Kidney epithelial cell (primary cell): ENCODE data around the gene HMOX1. TPM values are rescaled to one million over a fixed set of nuclear protein-coding genes. Genes with fewer than 3 reads are reported as not detected.
"Not testable (repeated sequence)": the region's sequence is repeated elsewhere in the genome, so short reads cannot be mapped to it uniquely, and the experiment has no call there.

Experiments used
- DNase-seq: peaks from one replicate; pipeline ENCODE4 v3.0.0-alpha.2; 2010; ENCODE audit warnings: low read depth
- H3K27me3 ChIP-seq: 2 replicates; pipeline ENCODE4 v1.6.0; 2011; ENCODE audit warnings: low read length; ENCODE audit not compliant: control insufficient read depth, insufficient read depth
- H3K36me3 ChIP-seq: 2 replicates; pipeline ENCODE4 v1.5.1; 2011; ENCODE audit warnings: low read length; ENCODE audit not compliant: control insufficient read depth, insufficient read depth
- H3K4me3 ChIP-seq: 2 replicates; pipeline ENCODE4 v1.5.1; 2011; ENCODE audit warnings: low read depth, mild to moderate bottlenecking, control low read depth, low read length
- total RNA-seq: library from RNA; depleted of rRNA; stranded (reverse); fragments of >200 nt; gene quantifications from 2 replicates; pipeline ENCODE4 v1.2.3, GENCODE V29; 2015
- TF ChIP-seq, protein P1 (sequence below): IDR thresholded peaks from 2 replicates; pipeline ENCODE4 v1.5.1; 2011; ENCODE audit warnings: mild to moderate bottlenecking, moderate library complexity, low read length, control low read depth, inconsistent platforms; ENCODE audit not compliant: insufficient read depth, poor library complexity, severe bottlenecking

The HMOX1 gene
- total RNA-seq, 1 donor from 2014 or later: 37.7 TPM

DNA sequence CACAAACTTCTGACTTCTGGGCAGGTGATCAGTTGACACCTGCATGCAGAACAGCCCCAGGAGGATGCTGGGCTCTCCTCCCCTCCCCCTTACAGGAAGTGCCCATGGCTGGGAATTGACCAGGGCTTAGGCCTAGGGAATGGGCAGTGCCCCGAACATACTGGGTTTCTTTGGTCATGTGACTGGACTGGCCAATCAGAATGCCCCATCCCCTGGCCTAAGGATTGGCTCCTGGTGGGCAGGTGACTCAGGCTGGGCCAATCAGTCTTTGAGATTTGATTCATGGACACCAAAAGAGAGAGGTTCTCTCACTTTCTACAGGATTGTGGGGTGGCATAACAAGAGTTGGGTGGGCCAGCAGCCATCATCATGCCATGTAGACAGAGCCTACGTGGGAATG, 56.2 kb downstream of the HMOX1 start:
- no peak for DNase-seq
- TF ChIP-seq, protein P1, sequence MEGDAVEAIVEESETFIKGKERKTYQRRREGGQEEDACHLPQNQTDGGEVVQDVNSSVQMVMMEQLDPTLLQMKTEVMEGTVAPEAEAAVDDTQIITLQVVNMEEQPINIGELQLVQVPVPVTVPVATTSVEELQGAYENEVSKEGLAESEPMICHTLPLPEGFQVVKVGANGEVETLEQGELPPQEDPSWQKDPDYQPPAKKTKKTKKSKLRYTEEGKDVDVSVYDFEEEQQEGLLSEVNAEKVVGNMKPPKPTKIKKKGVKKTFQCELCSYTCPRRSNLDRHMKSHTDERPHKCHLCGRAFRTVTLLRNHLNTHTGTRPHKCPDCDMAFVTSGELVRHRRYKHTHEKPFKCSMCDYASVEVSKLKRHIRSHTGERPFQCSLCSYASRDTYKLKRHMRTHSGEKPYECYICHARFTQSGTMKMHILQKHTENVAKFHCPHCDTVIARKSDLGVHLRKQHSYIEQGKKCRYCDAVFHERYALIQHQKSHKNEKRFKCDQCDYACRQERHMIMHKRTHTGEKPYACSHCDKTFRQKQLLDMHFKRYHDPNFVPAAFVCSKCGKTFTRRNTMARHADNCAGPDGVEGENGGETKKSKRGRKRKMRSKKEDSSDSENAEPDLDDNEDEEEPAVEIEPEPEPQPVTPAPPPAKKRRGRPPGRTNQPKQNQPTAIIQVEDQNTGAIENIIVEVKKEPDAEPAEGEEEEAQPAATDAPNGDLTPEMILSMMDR: no peak
- Histone ChIP-seq H3K27me3 (no peaks in the 10 kb centered on the region), H3K36me3 (no peaks in the 10 kb centered on the region), H3K4me3 (no peak overlapping the region)

DNA sequence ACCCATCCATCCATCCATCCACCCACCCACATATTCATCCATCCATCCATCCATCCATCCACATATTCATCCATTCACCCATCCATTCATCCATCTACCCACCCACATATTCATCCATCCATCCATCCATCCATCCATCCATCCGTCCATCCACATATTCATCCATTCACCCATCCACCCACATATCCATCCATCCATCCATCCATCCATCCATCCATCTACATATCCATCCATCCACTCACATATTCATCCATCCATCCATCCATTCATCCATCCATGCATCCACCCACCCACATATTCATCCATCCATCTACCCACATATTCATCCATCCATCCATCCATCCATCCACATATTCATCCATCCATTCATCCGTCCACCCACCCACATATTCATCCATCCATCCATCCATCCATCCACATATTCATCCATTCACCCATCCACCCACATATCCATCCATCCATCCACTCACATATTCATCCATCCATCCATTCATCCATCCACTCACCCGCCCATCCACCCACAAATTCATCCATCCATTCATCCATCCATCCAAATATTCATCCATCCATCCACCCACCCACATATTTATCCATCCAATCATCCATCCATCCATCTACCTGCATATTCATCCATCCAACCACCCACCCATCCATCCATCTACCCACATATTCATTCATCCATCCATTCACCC, 57.9 kb downstream of the HMOX1 start:
- H3K36me3 ChIP-seq, H3K27me3 ChIP-seq, H3K4me3 ChIP-seq, DNase-seq: not testable (repeated sequence)

DNA sequence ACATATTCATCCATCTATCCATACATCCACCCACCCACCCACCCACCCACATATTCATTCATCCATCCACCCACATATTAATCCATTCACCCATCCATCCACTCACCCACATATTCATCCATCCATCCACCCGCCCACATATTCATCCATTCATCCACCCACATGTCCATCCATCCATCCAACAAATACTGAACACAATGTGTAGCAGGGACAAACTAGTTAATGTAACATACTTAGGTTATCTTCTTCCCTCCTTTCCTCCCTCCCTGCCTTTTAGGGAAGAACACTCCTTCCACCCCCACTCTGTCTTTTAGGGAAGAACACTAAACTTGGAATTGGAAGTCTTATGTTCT, 58.4 kb downstream of the HMOX1 start:
- DNase-seq: no peak
- H3K4me3 ChIP-seq: no peak overlapping the region
- H3K36me3 ChIP-seq: no peaks in the 10 kb centered on the region
- H3K27me3 ChIP-seq: no peaks in the 10 kb centered on the region
- TF ChIP-seq, protein P1: no peak

DNA sequence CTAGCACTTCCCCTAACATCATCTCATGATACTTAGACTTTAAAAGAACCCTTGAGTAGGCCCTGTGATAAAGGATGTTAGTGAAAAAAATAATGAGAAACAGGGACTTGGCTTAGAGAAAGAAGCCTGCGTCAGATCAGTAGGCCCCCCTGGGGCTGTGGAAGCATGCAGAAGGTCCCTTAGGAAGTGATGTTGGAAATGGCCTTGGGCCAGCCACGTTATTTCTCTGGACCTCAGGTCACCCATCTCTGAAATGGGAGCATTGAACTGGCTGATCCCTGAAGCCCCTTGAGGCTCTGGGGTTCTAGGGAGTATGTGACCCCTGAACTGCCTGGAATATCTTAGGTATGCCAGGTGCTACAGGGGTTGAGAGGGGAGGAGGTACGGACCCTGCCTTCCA, 59.2 kb downstream of the HMOX1 start:
- Histone ChIP-seq H3K27me3 (no peaks in the 10 kb centered on the region), H3K4me3 (no peak overlapping the region), H3K36me3 (no peaks in the 10 kb centered on the region)
- no peak for DNase-seq
- TF ChIP-seq, protein P1: no peak

DNA sequence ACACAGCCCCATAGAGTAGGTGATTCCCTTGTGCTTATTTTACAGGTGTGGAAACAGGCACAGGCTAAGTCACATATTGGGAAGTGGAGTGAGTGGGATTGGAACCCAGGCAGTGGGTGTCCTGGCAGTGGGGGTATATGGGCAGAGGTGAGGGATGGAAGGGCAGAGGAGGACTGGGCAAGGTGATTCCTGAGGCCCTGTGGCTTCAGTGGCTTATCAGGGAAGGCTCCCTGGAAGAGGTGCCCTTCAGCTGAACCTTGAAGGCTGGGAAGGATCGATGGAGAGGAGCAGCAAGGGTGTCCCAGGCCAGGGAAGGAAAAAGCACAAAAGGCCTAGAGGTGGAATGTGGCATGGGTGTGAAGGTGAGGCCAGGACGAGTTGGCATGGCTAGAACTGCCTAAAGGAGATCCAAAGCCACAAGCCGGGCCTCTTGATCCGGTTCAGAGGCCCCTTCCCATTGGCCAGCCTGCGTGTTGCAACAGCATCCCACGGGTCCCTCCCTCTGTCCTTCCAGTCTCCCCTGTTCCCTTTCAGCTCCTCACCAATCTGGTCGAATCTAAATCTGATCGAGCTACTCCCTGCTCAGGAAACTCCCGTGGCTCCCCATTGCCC, 60.7 kb downstream of the HMOX1 start:
- DNase-seq: no peak
- H3K4me3 ChIP-seq: no peak overlapping the region
- TF ChIP-seq, protein P1: no peak
- no peaks in the 10 kb centered on the region for H3K36me3 ChIP-seq
- no peaks in the 10 kb centered on the region for H3K27me3 ChIP-seq

DNA sequence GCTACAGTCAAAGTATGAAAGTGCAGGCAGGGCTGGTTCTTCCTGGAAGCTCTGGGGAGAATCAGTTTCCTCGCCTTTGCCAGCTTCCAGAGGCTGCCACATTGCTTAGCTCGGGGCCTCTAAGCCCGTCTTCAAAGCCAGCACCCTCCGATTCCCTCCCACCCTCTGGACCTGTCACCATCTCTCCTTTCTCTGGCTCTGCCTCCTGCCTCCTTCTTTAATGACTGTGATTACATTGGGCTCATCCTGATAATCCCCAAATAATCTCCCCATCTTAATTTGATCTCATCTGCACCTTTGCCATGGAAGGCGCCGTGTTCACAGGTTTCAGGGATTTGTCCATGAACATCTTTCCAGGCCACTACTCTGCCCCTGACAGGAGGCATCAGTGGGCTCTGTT, 61.6 kb downstream of the HMOX1 start:
- H3K4me3 ChIP-seq: no peak overlapping the region
- no peaks in the 10 kb centered on the region for H3K27me3 ChIP-seq
- DNase-seq: no peak
- TF ChIP-seq, protein P1: no peak
- H3K36me3 ChIP-seq: no peaks in the 10 kb centered on the region
